ENCODE data around the gene TYRO3. TPM values are rescaled to one million over a fixed set of nuclear protein-coding genes. Genes with fewer than 3 reads are reported as not detected.

The TYRO3 gene
- 15.2 TPM for polyA plus RNA-seq (2013, experiment 1 of 2; ENCODE audit: insufficient read length)
- 6.3 TPM for polyA plus RNA-seq (2013, experiment 2 of 2; ENCODE audit: insufficient read length)

DNA sequence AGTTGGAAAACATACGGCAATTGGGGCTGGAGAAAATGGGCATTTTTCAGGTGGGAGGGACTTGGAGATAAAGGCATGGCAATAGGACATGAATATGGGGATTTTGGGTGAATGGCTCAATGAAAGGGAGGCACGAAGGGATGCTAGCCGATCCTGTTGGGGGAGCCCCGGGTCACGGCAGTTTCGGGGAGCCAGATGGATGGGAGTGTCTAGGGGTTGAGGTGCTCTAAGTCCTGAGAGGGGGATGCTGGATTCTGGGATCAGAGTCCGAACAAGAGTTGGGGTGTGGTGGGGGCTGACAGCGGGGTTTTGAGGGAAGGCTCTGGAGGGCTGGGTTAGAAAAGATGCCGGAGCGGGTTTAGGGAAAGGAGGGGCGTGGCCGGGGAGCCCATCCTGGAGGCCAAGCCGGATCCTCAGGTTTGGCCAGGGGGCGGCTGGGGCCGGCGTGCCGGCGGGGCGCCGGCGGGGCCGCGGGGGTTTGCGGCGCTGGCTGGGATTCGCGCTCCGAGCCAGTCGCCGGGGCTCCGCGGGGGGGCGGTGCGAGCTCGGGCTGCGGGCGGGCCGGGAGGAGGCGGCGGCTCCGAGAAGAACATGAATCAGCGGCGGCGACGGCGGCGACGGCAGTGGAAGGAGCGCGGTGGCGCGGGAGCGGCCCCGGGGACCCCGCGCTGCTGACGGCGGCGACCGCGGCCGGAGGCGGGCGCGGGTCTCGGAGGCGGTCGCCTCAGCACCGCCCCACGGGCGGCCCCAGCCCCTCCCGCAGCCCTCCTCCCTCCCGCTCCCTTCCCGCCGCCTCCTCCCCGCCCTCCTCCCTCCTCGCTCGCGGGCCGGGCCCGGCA, at the start of gene TYRO3:
TSS of gene TYRO3 (plus strand) at position 813 of the 839 bp plus-strand sequence. CDS start 46 bp downstream, outside the sequence.
- DNase-seq, result peak; percentile 64

DNA sequence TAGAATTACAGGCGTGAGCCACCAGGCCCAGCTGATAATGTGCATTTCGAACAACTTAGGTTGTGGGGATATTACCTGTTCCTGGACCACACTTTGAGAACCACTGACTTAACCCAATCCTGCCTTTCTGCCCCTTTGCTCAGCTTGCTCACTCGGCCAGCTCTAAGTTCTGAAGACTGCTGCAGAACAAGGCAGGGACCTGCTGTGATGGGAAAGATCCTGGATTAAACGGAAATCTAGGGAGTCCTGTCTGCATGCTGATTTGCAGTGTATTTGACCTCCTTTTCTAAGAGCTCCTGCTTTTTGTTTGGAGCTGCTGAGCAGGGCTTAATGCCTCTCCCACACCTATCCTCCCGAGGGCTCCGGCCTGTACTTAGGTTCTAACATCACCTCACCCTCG, 48.3 kb upstream of the TYRO3 start:
- DNase-seq, result no peak

- DNase-seq, result no peak
Observed at GRCh38 chr15:41511331-41511898, 47.6 kb upstream of the TYRO3 start.

DNA sequence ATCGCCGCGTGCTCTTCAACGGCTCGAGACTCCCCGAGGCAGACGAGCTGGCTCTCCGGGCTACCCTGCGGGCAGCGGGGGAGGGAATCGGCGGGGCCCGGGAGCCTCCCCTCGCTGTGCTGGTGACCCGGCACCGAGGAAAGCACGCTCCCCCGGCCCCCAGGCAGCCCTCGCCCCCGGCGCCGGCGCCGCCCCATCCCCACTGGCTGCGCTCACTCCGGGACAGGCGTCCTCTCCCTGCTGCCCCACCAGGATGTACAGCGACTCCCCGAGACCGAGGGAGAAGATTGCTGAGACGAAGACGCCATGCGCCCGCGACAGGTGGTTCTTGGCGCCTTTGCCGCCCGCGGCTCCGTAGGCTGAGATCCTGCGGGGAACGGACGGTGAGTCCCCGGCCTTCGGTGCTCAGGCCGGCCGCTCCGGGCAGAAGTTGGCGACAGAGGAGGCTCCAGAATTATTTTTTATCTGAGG, 47.1 kb upstream of the TYRO3 start:
- no peak for DNase-seq

DNA sequence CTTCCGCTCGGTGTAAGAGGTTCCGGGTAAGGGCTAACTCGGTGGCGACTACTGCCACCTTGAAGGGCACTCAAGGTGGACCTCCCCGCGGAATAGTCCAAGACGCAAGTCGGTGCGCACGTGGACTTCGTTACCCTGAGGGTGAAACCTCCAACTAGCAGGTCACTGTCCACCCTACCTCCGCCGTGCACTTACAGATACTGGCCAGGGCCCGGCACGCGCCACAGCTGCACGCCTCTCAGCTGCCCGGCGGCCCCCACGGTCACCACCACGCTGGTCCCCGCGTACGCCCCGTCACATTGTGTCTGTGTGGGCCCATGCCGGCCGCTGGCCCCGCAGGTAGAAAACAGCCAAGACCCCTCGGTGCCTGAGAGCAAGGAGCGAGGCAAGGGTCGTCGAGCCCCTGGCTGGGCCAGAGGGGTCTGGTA, 46.5 kb upstream of the TYRO3 start:
- DNase-seq, result no peak

DNA sequence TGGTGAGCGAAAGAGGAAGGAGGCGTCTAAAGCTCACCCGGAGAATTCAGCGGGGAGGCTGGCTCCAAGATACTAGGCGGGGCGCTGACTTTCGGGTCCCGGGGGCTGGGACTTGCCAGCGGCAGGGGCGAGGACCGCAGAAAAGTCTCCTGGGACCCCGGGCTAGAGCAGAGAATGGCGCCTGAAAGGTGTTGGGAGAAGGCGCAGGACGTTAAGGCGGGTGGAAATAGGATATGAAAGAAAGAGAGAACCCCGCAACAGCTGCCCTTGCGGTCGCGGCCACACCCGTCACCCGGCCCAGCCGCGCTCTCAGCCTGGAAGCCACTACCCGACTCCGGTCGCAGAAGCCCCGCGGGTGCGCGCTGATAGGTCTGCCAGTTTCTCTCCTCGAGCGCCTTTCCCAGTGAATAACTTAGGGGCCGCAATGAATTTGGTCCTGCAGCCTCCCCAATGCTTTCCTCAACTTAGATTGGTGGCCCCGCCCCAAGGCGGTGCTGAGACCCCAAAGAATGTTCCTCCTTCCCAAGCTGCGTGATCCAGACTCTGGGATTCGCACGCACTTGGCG, 46.0 kb upstream of the TYRO3 start:
- peak; percentile 14 for DNase-seq

DNA sequence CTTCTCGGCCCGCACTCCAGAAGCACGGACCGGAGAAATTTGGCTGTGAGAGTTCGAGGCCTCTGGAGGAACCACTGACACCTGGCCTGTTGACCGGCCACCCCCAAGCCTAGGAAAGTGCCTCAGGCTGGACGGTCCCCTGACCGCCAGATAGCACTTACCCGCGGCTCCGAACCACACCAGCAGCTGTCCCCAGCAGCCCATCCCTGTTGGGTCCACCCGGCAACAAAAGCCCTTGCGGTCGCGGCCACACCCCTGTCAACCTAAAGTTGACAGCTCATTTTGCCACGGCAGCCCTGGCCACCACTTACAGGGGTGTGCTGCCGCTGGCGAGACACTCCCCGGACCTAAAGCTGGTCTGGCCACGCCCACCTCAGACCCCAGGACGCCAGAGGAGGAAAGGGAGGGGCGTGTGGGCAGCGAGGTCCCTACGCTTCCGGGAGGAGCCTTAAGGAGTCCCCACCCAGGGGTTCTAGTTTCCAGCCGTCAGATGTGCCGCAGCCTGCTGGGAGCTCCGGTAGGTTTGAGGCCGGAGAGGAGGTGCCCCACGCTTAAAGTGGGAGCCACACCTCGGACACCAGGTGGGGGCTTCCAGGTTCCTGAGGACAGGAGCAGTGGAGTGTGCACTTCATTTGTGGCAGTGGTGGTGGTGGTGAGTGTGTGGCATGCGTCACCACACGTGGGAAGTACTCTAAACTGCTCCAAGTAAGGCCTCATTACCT, 45.3 kb upstream of the TYRO3 start, which contains the start of gene LTK:
TSS of gene LTK (minus strand) at position 322 of the 722 bp plus-strand sequence. CDS start at position 204, 118 bp downstream.
- DNase-seq, result peak; percentile 14

DNA sequence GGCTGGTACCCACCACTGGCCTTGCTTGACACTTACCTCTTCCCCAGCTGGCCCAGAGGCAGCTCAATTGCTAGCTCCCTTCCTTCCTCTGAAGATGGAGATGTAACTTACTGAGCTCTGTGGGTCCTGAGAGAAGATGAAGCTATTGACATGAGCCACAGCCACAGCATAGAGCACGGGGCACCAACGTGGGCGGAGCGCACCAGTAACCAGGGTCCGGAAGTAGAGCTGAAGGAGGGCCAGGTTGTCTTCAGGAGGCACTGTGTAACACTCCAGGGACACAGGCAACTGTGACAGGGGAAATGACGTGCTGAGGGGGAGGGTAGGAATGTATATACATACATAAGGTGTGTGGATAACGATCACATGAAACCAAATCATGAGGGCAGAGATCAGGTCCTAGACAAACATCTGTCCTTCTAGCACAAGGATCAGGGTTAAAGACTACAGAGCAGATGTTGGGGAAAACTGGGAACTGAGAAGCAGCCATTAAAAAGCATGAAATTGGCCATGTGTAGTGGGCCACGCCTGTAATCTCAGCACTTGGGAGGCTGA, 41.0 kb upstream of the TYRO3 start:
- DNase-seq, result no peak

GRCh38 chr15:41520636-41521035, 38.4 kb upstream of the TYRO3 start:
- DNase-seq, result no peak

DNA sequence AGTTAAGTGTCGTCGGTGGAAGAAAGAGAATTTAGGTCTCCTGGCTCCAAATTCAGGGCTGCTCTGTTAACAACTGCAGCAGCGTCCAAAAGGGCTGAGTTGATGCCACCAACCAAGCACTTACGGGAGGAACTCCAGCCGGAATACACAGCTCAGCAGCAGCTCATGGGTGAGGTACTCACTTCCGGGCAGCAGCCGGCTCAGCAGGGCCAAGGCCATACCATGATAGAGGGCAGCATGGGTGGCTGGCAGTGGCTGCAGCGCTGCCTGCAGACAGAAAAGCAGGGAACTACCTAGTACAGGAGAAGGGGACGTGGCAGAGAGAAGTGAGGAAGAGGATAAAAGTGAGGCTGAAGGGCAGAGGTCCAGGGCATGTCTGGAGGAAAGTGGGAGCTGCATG, 37.4 kb upstream of the TYRO3 start:
- DNase-seq, result no peak

- no peak for DNase-seq
Observed at GRCh38 chr15:41523097-41523496, 35.9 kb upstream of the TYRO3 start.

DNA sequence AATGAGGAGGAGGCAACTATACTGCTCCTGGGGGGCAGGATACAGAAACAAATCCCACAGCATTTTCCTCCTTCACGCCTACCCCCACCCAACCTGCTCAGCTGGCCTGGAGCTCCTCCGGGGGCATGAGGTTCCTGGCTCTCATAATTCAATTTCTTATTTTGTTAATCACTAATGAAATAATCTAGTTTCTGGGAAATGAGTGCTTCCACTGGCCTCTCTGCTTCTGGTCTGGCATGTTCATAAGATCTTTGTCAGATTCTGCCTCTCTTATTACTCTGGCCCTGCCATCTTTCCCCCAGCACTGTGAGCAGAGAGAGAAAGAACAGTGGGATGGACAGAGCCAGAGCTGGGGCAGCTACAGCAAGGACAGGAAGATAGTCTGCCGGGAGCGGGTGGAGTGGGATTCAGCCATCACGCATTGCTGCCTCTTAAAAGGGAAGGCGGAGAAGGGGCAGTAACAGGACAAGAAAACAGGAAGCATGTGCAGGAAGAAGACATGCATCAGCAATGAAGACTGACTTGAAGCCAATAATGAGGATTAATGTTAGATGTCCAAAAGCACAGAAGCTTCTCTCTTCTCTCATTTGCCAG, 28.6 kb upstream of the TYRO3 start:
- DNase-seq, result no peak

DNA sequence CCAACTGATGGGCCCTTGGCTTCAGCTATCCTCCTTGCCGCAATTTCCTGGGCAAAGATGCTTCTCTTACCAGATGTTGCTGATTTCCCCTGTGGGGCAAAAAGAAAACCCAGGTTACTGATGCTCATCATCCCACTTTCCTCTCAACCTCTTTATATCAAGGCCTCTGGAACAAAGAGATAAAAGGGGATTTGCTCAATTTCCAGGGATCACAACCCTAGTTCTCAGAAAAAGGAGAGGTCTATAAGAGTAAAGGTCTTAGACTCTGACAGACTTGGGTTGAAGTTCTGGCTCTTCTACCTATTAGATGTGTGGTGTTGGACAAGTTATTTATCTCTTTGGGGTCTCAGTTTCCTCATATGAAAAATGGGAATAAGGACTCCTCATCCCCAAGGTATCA, 23.5 kb upstream of the TYRO3 start:
- DNase-seq, result no peak

DNA sequence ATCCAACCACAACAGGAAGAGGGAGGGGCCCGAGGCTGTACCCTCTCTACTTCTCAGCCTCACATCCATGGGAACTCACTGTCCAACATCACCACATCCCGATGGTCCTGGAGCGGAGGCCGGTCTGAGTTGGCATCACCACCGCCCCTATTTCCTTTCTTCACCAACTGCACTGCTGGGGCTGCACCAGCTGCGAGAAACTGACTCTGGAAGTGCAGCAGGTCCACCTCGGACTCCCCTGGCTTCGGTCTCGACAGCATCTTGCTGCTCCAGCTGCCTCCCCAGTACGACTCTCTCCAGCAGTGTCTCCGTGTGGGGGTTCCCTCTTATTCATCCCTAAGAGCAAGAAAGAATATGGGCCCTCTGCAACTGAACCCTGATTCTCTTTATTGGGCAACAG, 22.1 kb upstream of the TYRO3 start:
- DNase-seq, result no peak

GRCh38 chr15:41543521-41543870, 15.5 kb upstream of the TYRO3 start:
- DNase-seq, result no peak

DNA sequence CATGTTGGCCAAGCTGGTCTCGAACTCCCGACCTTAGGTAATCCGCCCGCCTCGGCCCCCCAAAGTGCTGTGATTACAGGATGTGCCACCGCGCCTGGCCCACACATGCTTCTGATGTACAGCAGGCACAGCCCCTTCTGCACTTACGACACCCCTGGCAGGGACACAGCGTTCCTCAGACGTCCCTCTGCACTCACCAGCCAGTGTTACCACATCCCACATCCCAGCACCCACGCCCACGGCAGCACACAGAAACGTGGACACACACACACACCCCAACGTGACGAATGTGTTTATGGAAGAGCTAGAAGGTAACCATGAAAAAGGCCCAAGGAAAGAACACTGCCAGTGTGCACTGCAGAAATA, 14.4 kb upstream of the TYRO3 start:
- DNase-seq, result no peak

DNA sequence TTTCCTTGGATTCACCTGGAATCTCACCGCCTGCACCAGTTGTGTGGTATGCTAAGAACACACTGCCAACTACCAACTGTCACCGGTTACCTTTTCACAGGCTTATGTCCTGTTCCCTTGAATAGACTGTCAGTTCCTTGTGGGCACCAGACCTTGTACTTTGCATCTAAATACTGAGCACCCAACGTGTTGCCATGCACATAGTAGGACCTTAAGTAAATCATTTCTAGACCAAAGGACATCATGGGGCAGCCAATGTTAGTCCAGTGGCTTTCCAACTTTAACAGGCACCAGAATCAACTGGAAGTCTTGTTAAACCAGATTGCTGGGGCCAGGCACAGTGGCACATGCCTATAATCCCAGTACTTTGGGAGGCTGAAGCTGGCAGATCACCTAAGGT, 13.8 kb upstream of the TYRO3 start:
- no peak for DNase-seq

GRCh38 chr15:41546851-41547786, 11.9 kb upstream of the TYRO3 start:
- DNase-seq, result peak; percentile 76

DNA sequence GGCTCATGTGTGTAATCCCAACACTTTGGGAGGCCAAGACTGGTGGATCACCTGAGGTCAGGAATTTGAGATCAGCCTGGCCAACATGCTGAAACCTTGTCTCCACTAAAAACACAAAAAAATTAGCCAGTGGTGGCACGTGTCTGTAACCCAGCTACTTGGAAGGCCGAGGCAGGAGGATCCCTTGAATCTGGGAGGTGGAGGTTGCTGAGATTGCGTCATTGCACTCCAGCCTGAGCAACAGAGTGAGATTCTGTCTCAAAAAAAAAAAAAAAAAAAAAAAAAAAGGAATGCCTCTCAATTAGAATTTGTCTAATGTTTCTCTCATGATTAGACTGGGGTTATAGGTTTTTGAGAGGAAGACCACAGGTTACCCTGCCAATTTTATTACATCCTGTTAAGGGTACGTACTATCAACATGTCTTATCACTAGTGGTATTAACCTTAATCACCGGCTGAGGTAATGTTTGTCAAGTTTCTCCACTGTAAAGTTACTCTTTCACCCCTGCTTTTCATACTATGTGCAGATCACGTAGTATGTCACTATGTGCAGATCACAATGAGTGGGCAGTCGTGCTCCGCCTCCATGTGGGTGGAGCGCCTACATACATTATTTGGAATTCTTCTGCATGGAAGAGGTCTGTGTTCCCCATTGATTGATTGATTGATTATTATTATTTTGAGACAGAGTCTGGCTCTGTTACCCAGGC, 8.8 kb upstream of the TYRO3 start:
- DNase-seq, result no peak

DNA sequence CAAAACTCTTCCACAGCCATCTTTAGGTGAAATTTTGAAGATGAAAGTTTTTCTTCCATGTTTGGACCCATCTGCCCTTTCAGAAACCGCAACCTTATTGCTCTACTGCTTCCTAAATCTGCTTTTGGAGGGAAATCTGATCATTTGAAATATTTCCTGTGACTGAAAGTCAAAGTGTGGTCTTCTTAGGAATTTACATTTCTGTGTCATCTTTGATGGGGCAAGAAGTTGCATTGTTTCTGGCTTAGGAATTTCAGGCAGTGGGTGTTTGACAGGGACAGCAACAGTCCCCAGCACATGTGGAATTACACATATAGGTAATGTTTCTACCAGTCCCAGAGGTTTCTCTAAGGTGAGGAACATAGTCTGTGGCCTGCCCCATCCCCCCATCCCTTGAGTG, 5.3 kb upstream of the TYRO3 start:
- DNase-seq, result no peak
